ENCODE measurements around the gene TMEM151B.

The TMEM151B gene

GRCh38 chr6:44278774-44279697, 8.8 kb downstream of the TMEM151B start:
- no peak for DNase-seq (ENCODE audit: low read depth)

GRCh38 chr6:44284121-44284520, 13.9 kb downstream of the TMEM151B start:
- no peak for DNase-seq (ENCODE audit: low read depth)

- no peak for DNase-seq (ENCODE audit: low read depth)
These were observed 14.6 kb downstream of the TMEM151B start for GRCh38 chr6:44284867-44285266.

GRCh38 chr6:44285552-44286284, 15.5 kb downstream of the TMEM151B start:
- DNase-seq (ENCODE audit: low read depth), result no peak

GRCh38 chr6:44286285-44286565, 16.0 kb downstream of the TMEM151B start:
- no peak for DNase-seq (ENCODE audit: low read depth)

- no peak for DNase-seq (ENCODE audit: low read depth)
These were observed 16.5 kb downstream of the TMEM151B start for GRCh38 chr6:44286747-44287146.

- no peak for DNase-seq (ENCODE audit: low read depth)
These were observed 19.5 kb downstream of the TMEM151B start for GRCh38 chr6:44289726-44290260.

- no peak for DNase-seq (ENCODE audit: low read depth)
These were observed 21.6 kb downstream of the TMEM151B start for GRCh38 chr6:44291841-44292240.

- DNase-seq (ENCODE audit: low read depth), result no peak
These were observed 22.6 kb downstream of the TMEM151B start for GRCh38 chr6:44292661-44293365.

GRCh38 chr6:44294832-44295791, 24.9 kb downstream of the TMEM151B start:
- no peak for DNase-seq (ENCODE audit: low read depth)

- no peak for DNase-seq (ENCODE audit: low read depth)
These were observed 27.1 kb downstream of the TMEM151B start for GRCh38 chr6:44297063-44298038.

GRCh38 chr6:44298055-44298803, 28.0 kb downstream of the TMEM151B start:
- no peak for DNase-seq (ENCODE audit: low read depth)

- DNase-seq (ENCODE audit: low read depth), result no peak
These were observed 28.6 kb downstream of the TMEM151B start for GRCh38 chr6:44298864-44299263.

- no peak for DNase-seq (ENCODE audit: low read depth)
These were observed 30.1 kb downstream of the TMEM151B start for GRCh38 chr6:44300292-44300823.

- no peak for DNase-seq (ENCODE audit: low read depth)
These were observed 30.9 kb downstream of the TMEM151B start for GRCh38 chr6:44301106-44301505.

GRCh38 chr6:44301782-44302564, 31.7 kb downstream of the TMEM151B start:
- no peak for DNase-seq (ENCODE audit: low read depth)

GRCh38 chr6:44302856-44303255, 32.6 kb downstream of the TMEM151B start:
- DNase-seq (ENCODE audit: low read depth), result no peak

- no peak for DNase-seq (ENCODE audit: low read depth)
These were observed 33.6 kb downstream of the TMEM151B start for GRCh38 chr6:44303842-44304241.
